K562 (cell line): Measurements from ENCODE around the gene TRMT2A. TPM values are rescaled to one million over a fixed set of nuclear protein-coding genes. Genes with fewer than 3 reads are reported as not detected.

Experiments used
- ATAC-seq: fragments of 200-7000 bp; cut with Tn5 transposase; 3 replicates; pipeline ENCODE4 v1.9.1; 2020; ENCODE audit warnings: moderate library complexity
- BruUV-seq: library from RNA; stranded (reverse); fragments of 400-500 nt; replicated peaks from 2 replicates; lab custom pipeline; 2021; lab: Mats Ljungman, UMichigan
- CTCF ChIA-PET: fragments of 300-600 bp; formaldehyde crosslinking; extraction: SDS; loops from one replicate; lab custom pipeline; 2021; ENCODE audit warnings: low intra/inter-chr PET ratio; lab: Yijun Ruan, JAX
- POLR2A ChIA-PET: fragments of 300-600, 350-650 bp; sonication (Branson Sonifier 250); formaldehyde crosslinking; extraction: SDS; loops from one replicate; lab custom pipeline; 2021; ENCODE audit warnings: antibody characterized with exemption, inconsistent platforms; lab: Yijun Ruan, JAX
- DNase-seq, 4 experiments: peaks; one replicate each; pipeline versions ENCODE4 v3.0.0 to v3.0.0-alpha.2; 2011 to 2018; ENCODE audit warnings: low spot score in 3 of 4, mixed read lengths in 3 of 4; ENCODE audit errors: extremely low read depth in 1 of 4
- FAIRE-seq: peaks from 2 replicates; lab custom pipeline; 2011; peaks lifted over from hg19 to GRCh38; lab: Jason Lieb, UNC
- H2AFZ ChIP-seq: 2 replicates; pipeline ENCODE4 v1.6.0; 2011; ENCODE audit warnings: low read depth, low read length, control low read depth, inconsistent platforms
- H3K27ac ChIP-seq: fragments of 200-600 bp; 3 replicates; pipeline ENCODE4 v1.8.0; 2011; ENCODE audit warnings: low read depth, mild to moderate bottlenecking, control low read depth, inconsistent platforms, low read length, moderate library complexity, mixed read lengths; ENCODE audit errors: extremely low read depth
- H3K27me3 ChIP-seq, 2 experiments: fragments of 300-600 bp in 1 of 2; 2 replicates in 1 of 2; 3 replicates in 1 of 2; pipeline versions ENCODE4 v1.6.0 to v1.8.0; 2011; ENCODE audit warnings: inconsistent platforms in 2 of 2, low read length in 2 of 2, mild to moderate bottlenecking in 1 of 2, mixed read lengths in 1 of 2, moderate library complexity in 1 of 2; ENCODE audit not compliant: control insufficient read depth in 2 of 2, insufficient read depth in 2 of 2
- H3K36me3 ChIP-seq: fragments of 300-600 bp; 3 replicates; pipeline ENCODE4 v1.8.0; 2011; ENCODE audit warnings: mild to moderate bottlenecking, low read length, inconsistent platforms; ENCODE audit not compliant: control insufficient read depth, insufficient read depth
- H3K4me1 ChIP-seq, 2 experiments: fragments of 200-600 bp in 1 of 2; replicated peaks in 1 of 2; 2 replicates in 1 of 2; 3 replicates in 1 of 2; pipeline versions ENCODE4 v1.5.1 to v1.8.0; 2011; ENCODE audit warnings: inconsistent platforms in 2 of 2, low read length in 2 of 2, mild to moderate bottlenecking in 1 of 2, mixed read lengths in 1 of 2, moderate library complexity in 1 of 2; ENCODE audit not compliant: control insufficient read depth in 2 of 2, insufficient read depth in 2 of 2
- H3K4me2 ChIP-seq: 2 replicates; pipeline ENCODE4 v1.6.1; 2011; ENCODE audit warnings: low read length, control low read depth, inconsistent platforms, mixed read lengths; ENCODE audit not compliant: insufficient read depth
- H3K4me3 ChIP-seq: fragments of 200-600 bp; sonication (generic), shearing (Covaris generic); 2 replicates; pipeline ENCODE4 v1.5.1; 2016; ENCODE audit warnings: control low read depth, inconsistent platforms
- H3K79me2 ChIP-seq: fragments of 200-600 bp; 3 replicates; pipeline ENCODE4 v1.8.0; 2011; ENCODE audit warnings: low read length, inconsistent platforms; ENCODE audit not compliant: control insufficient read depth, insufficient read depth
- H3K9ac ChIP-seq, 2 experiments: 2 replicates each; pipeline versions ENCODE4 v1.6.0 to v1.6.1; 2011; ENCODE audit warnings: low read depth in 2 of 2, low read length in 2 of 2, control low read depth in 1 of 2, inconsistent platforms in 1 of 2, mild to moderate bottlenecking in 1 of 2, mixed read lengths in 1 of 2; ENCODE audit not compliant: insufficient read depth in 1 of 2
- H3K9me1 ChIP-seq: one replicate; pipeline ENCODE4 v1.6.0; 2011; ENCODE audit warnings: inconsistent platforms, mild to moderate bottlenecking, low read length, moderate library complexity; ENCODE audit not compliant: control insufficient read depth, insufficient read depth
- H3K9me3 ChIP-seq: replicated peaks from 2 replicates; pipeline ENCODE4 v1.5.1; 2011; ENCODE audit warnings: low read depth, low read length, inconsistent platforms; ENCODE audit not compliant: control insufficient read depth, insufficient read depth
- H4K20me1 ChIP-seq: replicated peaks from 2 replicates; pipeline ENCODE4 v1.6.1; 2011; ENCODE audit warnings: low read length, inconsistent platforms, mixed read lengths; ENCODE audit not compliant: control insufficient read depth, insufficient read depth
- ARID2 ChIP-seq: fragments of 450-650 bp; IDR thresholded peaks from 2 replicates; pipeline ENCODE4 v1.6.1; 2017; ENCODE audit warnings: antibody characterized with exemption, mild to moderate bottlenecking
- CREB1 ChIP-seq, 2 experiments: sonication (generic) in 1 of 2; formaldehyde crosslinking in 1 of 2; IDR thresholded peaks; 2 replicates each; pipeline versions ENCODE4 v1.6.1 to v1.8.0; 2012 to 2022; ENCODE audit warnings: inconsistent platforms in 1 of 2, mild to moderate bottlenecking in 1 of 2, missing genetic modification reagents in 1 of 2, moderate library complexity in 1 of 2
- E2F3 ChIP-seq: fragments of 250-450 bp; sonication (Bioruptor Pico); IDR thresholded peaks from 2 replicates; pipeline ENCODE4 v1.4.0; 2020; ENCODE audit warnings: mild to moderate bottlenecking
- HLTF ChIP-seq: fragments of 450-650 bp; IDR thresholded peaks from 2 replicates; pipeline ENCODE4 v1.6.1; 2016
- NRF1 ChIP-seq, 2 experiments: fragments of 450-650 bp; IDR thresholded peaks in 1 of 2; conservative IDR thresholded peaks in 1 of 2; 2 replicates each; pipeline ENCODE4 v1.6.1; 2014; ENCODE audit warnings: mild to moderate bottlenecking in 2 of 2
- PHF21A ChIP-seq: fragments of 450-650 bp; IDR thresholded peaks from 2 replicates; pipeline ENCODE4 v1.6.1; 2017; ENCODE audit warnings: low read depth, borderline replicate concordance
- RBM22 ChIP-seq: fragments of 200-400 bp; formaldehyde crosslinking; IDR thresholded peaks from 2 replicates; pipeline ENCODE4 v1.6.1; 2018; ENCODE audit warnings: low read length, low read depth; ENCODE audit not compliant: poor library complexity, severe bottlenecking
- SETDB1 ChIP-seq: IDR thresholded peaks from one replicate; pipeline ENCODE4 v1.6.1; 2012; ENCODE audit warnings: low read length, control low read depth, inconsistent platforms
- STAT5B ChIP-seq: fragments of 250-450 bp; sonication (Bioruptor Pico); IDR thresholded peaks from 2 replicates; pipeline ENCODE4 v1.8.0; 2021; ENCODE audit warnings: mild to moderate bottlenecking, inconsistent platforms
- ZNF143 ChIP-seq: sonication (generic); formaldehyde crosslinking; IDR thresholded peaks from 2 replicates; pipeline ENCODE4 v1.9.0; 2022; ENCODE audit warnings: mild to moderate bottlenecking, missing genetic modification reagents
- ZNF165 ChIP-seq: fragments of 250-450 bp; sonication (Bioruptor Pico); IDR thresholded peaks from 2 replicates; pipeline ENCODE4 v1.4.0; 2020; ENCODE audit warnings: borderline replicate concordance
- WGBS: fragments of 100-300 bp; shearing (Covaris generic); methylation state at CpG from one replicate; pipeline ENCODE4 v1.1.6; 2016; ENCODE audit warnings: low coverage, mixed read lengths; ENCODE audit not compliant: insufficient coverage; ENCODE audit errors: missing lambda C conversion rate; 5-methylcytosine and 5-hydroxymethylcytosine counted together
- in situ Hi-C: fragments of 300-500 bp; cut with MboI; formaldehyde crosslinking; loops from 4 replicates; pipeline ENCODE4 v1.15.0; 2018; ENCODE audit warnings: inconsistent platforms, mixed read lengths
- intact Hi-C: fragments of 100-400 bp; cut with micrococcal nuclease; formaldehyde crosslinking; loops from 2 replicates; pipeline ENCODE4 v1.14.2; 2022
- polyA plus RNA-seq, 8 experiments: library from polyadenylated mRNA; depleted of rRNA in 4 of 8; stranded (reverse) in 5 of 8; unstranded in 3 of 8; fragments of >200 nt; fragmentation: Nextera tagmentation in 2 of 8; fragmentation: Illumina TruSeq in 1 of 8; extraction: Ambion mirVana in 2 of 8; extraction: Trizol in 1 of 8; gene quantifications; 2 replicates each; pipeline versions ENCODE4 v1.2.1 to v1.2.3, GENCODE V29; 2011 to 2014; ENCODE audit warnings: inconsistent platforms in 1 of 8, missing spikeins in 1 of 8
- total RNA-seq, 7 experiments: library from RNA; depleted of rRNA in 6 of 7; stranded (reverse); fragments of >200 nt in 6 of 7; fragmentation: Illumina TruSeq in 2 of 7; extraction: Trizol in 2 of 7; gene quantifications; 2 replicates each; pipeline versions ENCODE4 v1.2.1 to v1.2.3, GENCODE V29; 2011 to 2021; ENCODE audit warnings: low replicate concordance in 1 of 7
- TF ChIP-seq, protein P1 (sequence below): fragments of 250-450 bp; sonication (Bioruptor Pico); IDR thresholded peaks from 2 replicates; pipeline ENCODE4 v1.4.0; 2020; ENCODE audit warnings: mild to moderate bottlenecking, moderate library complexity
- TF ChIP-seq, protein P2 (sequence below): fragments of 450-650 bp; formaldehyde crosslinking; IDR thresholded peaks from 2 replicates; pipeline ENCODE4 v1.4.0; 2020; ENCODE audit warnings: mild to moderate bottlenecking, moderate library complexity
- TF ChIP-seq, protein P3 (sequence below): fragments of 250-450 bp; sonication (Bioruptor Pico); IDR thresholded peaks from 2 replicates; pipeline ENCODE4 v1.6.1; 2021; ENCODE audit warnings: mild to moderate bottlenecking
- TF ChIP-seq, protein P4 (sequence below), 2 experiments: fragments of 250-450 bp in 1 of 2; fragments of 450-650 bp in 1 of 2; sonication (Bioruptor Pico) in 1 of 2; IDR thresholded peaks; 2 replicates each; pipeline versions ENCODE4 v1.6.1 to v1.8.0; 2016 to 2021; ENCODE audit warnings: mild to moderate bottlenecking in 2 of 2, moderate library complexity in 2 of 2, missing compliant biosample characterization in 1 of 2, missing genetic modification characterization in 1 of 2

The TRMT2A gene
- total and polyA plus RNA-seq, 9 of the 15 experiments (the other 6 are each of a cell fraction or from before 2014, with no cell fraction given), result 1.6 to 265 (median 140) TPM

DNA sequence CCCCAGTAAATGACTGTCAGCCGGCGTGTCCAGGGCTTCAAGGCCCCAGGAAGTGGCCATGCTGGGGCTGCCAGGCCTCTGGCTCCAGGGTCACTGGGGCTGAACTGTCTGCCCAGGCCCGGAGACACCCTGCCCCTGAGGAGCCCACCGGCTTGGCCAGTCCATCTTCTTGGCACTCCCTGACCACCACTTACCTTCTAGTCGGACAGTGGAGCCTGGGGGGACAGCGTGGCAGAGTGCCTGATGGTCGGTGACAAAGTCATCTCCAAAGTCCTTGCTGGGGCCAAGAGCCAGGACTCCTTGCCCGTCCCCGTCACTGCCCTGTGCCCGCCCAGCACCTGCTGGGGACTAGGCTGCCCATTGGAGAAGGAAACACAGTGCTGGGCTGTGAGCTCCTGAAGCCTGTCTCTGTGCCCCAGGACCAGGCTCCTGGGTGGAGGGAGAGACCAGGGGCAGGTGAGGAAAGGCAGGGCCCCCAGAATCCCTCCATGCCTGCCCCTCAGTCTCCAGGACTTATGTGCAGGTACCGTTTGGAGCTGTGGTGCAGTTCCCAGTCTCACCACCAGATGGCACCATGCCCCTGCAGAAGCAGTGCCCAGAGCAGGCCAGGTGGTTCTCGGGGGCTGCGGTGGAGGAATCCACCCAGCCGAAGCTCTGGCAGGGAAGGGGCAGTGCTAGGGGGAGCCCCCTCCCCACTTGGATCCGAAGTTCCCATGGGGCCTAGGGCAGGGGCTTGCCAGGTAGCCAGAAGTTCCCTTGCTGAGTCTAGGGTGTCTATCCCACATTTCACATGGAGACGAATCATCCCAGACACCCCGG, 39.8 kb upstream of the TRMT2A start:
- BruUV-seq, result no TSS peak
- H3K9me3 ChIP-seq, result peaks cover 1% of the 10 kb centered on the region
- H3K27ac ChIP-seq, result no peak overlapping the region
- H2AFZ ChIP-seq, result no peak overlapping the region
- H4K20me1 ChIP-seq, result peaks cover 45% of the 10 kb centered on the region
- H3K36me3 ChIP-seq, result no peaks in the 10 kb centered on the region
- peaks cover 33 to 74% of the 10 kb centered on the region in 2 experiments; a peak in 4 of 5 replicates for H3K27me3 ChIP-seq
- WGBS, result 11% methylated on average over 17 of the region's 17 CpGs
- ATAC-seq (peak; percentile 89), DNase-seq (peak; percentile 96 to 100 (median 99)), FAIRE-seq (peak; percentile 99)
- in situ Hi-C loops, result loop anchor here (5.0 to 25.0 kb wide), 3 partner anchors 135 to 530 kb away; no protein-coding TSS in a partner anchor
- H3K9me1 ChIP-seq, result no peaks in the 10 kb centered on the region
- CTCF ChIA-PET, result interaction anchor here (0.6 to 5.5 kb wide), 17 partner anchors 11 to 584 kb away, joined by 3 to 126 read pairs (median 3); partner anchors contain the start of gene RTN4R
- H3K4me1 ChIP-seq, result peaks cover 0 to 68% of the 10 kb centered on the region in 2 experiments; a peak in 2 of 5 replicates
- intact Hi-C loops, result loop anchor here (1.0 to 10.0 kb wide), 6 partner anchors 35 to 299 kb away; partner anchors contain the start of gene RTN4R
- POLR2A ChIA-PET, result interaction anchor here (0.5 to 1.4 kb wide), 18 partner anchors 9 to 965 kb away, joined by 3 to 9 read pairs (median 4); no protein-coding TSS in a partner anchor
- H3K9ac ChIP-seq, result no peak overlapping the region; a peak in 1 of 4 replicates
- no peak overlapping the region for H3K4me2 ChIP-seq
- no peak overlapping the region for H3K4me3 ChIP-seq
- no peaks in the 10 kb centered on the region for H3K79me2 ChIP-seq
- TF ChIP-seq, protein P1, sequence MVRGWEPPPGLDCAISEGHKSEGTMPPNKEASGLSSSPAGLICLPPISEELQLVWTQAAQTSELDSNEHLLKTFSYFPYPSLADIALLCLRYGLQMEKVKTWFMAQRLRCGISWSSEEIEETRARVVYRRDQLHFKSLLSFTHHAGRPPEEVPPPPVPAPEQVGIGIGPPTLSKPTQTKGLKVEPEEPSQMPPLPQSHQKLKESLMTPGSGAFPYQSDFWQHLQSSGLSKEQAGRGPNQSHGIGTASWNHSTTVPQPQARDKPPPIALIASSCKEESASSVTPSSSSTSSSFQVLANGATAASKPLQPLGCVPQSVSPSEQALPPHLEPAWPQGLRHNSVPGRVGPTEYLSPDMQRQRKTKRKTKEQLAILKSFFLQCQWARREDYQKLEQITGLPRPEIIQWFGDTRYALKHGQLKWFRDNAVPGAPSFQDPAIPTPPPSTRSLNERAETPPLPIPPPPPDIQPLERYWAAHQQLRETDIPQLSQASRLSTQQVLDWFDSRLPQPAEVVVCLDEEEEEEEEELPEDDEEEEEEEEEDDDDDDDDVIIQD (CRISPR knock-in tag), result no peak; the same call in 1 of the 2 replicates
- TF ChIP-seq RBM22 (no peak), E2F3 (CRISPR knock-in tag) (peak; percentile 74; the same call in 1 of the 2 replicates), CREB1 (IDR thresholded peaks at IDR 0.05) (no peak), CREB1 (CRISPR knock-in tag; IDR thresholded peaks at IDR 0.05) (peak; percentile 53), ZNF143 (CRISPR knock-in tag) (0 out of 2 replicates have a peak, but pooled peaks have one; percentile 38), SETDB1 (peak; percentile 86), ARID2 (peak; percentile 100), STAT5B (CRISPR knock-in tag) (no peak), PHF21A (0 out of 2 replicates have a peak, but pooled peaks have one; percentile 39), HLTF (0 out of 2 replicates have a peak, but pooled peaks have one; percentile 62), NRF1 (conservative IDR thresholded peaks at IDR 0.05 in 1 of 2, IDR thresholded peaks at IDR 0.05 in 1 of 2) (0 out of 4 replicates have a peak, but pooled peaks of 1 of the 2 experiments have one; percentile 26), ZNF165 (0 out of 2 replicates have a peak, but pooled peaks have one; percentile 75)
- TF ChIP-seq, protein P2, sequence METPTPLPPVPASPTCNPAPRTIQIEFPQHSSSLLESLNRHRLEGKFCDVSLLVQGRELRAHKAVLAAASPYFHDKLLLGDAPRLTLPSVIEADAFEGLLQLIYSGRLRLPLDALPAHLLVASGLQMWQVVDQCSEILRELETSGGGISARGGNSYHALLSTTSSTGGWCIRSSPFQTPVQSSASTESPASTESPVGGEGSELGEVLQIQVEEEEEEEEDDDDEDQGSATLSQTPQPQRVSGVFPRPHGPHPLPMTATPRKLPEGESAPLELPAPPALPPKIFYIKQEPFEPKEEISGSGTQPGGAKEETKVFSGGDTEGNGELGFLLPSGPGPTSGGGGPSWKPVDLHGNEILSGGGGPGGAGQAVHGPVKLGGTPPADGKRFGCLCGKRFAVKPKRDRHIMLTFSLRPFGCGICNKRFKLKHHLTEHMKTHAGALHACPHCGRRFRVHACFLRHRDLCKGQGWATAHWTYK, result peak; percentile 85; the same call in 1 of the 2 replicates
- TF ChIP-seq, protein P3, sequence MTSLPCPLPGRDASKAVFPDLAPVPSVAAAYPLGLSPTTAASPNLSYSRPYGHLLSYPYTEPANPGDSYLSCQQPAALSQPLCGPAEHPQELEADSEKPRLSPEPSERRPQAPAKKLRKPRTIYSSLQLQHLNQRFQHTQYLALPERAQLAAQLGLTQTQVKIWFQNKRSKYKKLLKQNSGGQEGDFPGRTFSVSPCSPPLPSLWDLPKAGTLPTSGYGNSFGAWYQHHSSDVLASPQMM (CRISPR knock-in tag), result no peak
- TF ChIP-seq, protein P4, sequence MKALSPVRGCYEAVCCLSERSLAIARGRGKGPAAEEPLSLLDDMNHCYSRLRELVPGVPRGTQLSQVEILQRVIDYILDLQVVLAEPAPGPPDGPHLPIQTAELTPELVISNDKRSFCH (CRISPR knock-in tag; IDR thresholded peaks at IDR 0.05), result peak; percentile 4; the same call in 1 of the 2 replicates
- TF ChIP-seq, protein P4 (tag; IDR thresholded peaks at IDR 0.05), result peak; percentile 72; the same call in 1 of the 2 replicates
